SK-N-SH (cell line): Measurements from ENCODE around the gene ABHD10. TPM values are rescaled to one million over a fixed set of nuclear protein-coding genes. Genes with fewer than 3 reads are reported as not detected.

Source experiments
- CTCF ChIA-PET: fragments of 300-600, 350-600 bp; formaldehyde crosslinking; extraction: SDS; loops from one replicate; lab custom pipeline; 2021; lab: Yijun Ruan, JAX
- POLR2A ChIA-PET: fragments of 350-600 bp; sonication (Branson Sonifier 250); formaldehyde crosslinking; extraction: SDS; loops from one replicate; lab custom pipeline; 2020; ENCODE audit warnings: antibody characterized with exemption, inconsistent platforms; lab: Yijun Ruan, JAX
- DNase-seq: peaks from one replicate; pipeline ENCODE4 v3.0.0; 2012
- H2AFZ ChIP-seq: fragments of 200-600 bp; sonication (generic); 2 replicates; pipeline ENCODE4 v1.8.1; 2016; ENCODE audit warnings: antibody characterized with exemption, mild to moderate bottlenecking, low read depth
- H3F3A ChIP-seq: fragments of 200-600 bp; sonication (generic); replicated peaks from 2 replicates; pipeline ENCODE3; 2016; ENCODE audit warnings: antibody characterized with exemption, mild to moderate bottlenecking; ENCODE audit not compliant: insufficient read depth
- H3K27ac ChIP-seq, 2 experiments: fragments of 200-500 bp in 1 of 2; fragments of 200-600 bp in 1 of 2; sonication (Bioruptor generic) in 1 of 2; sonication (generic), shearing (Covaris generic) in 1 of 2; 2 replicates each; pipeline versions ENCODE4 v1.5.1 to v1.6.1; 2014 to 2016; ENCODE audit warnings: low read depth in 2 of 2, inconsistent platforms in 1 of 2, low read length in 1 of 2, mild to moderate bottlenecking in 1 of 2, mixed read lengths in 1 of 2
- H3K27me3 ChIP-seq: fragments of 200-600 bp; sonication (generic), shearing (Covaris generic); 2 replicates; pipeline ENCODE4 v1.6.1; 2016; ENCODE audit warnings: mixed run types; ENCODE audit not compliant: insufficient read depth
- H3K36me3 ChIP-seq, 2 experiments: fragments of 200-500 bp in 1 of 2; fragments of 200-600 bp in 1 of 2; sonication (Bioruptor generic) in 1 of 2; sonication (generic) in 1 of 2; replicated peaks in 1 of 2; 2 replicates each; pipeline versions ENCODE3 to v1.5.1; 2014 to 2016; ENCODE audit warnings: low read length in 1 of 2, mild to moderate bottlenecking in 1 of 2; ENCODE audit not compliant: insufficient read depth in 2 of 2, control insufficient read depth in 1 of 2
- H3K4me1 ChIP-seq, 2 experiments: fragments of 200-500 bp in 1 of 2; fragments of 200-600 bp in 1 of 2; sonication (Bioruptor generic) in 1 of 2; sonication (generic), shearing (Covaris generic) in 1 of 2; 2 replicates each; pipeline versions ENCODE4 v1.5.1 to v1.6.1; 2014 to 2016; ENCODE audit warnings: low read depth in 1 of 2, low read length in 1 of 2, mixed run types in 1 of 2; ENCODE audit not compliant: insufficient read depth in 2 of 2, control insufficient read depth in 1 of 2
- H3K4me2 ChIP-seq: fragments of 200-600 bp; sonication (generic), shearing (Covaris generic); 2 replicates; pipeline ENCODE4 v1.6.1; 2017; ENCODE audit warnings: mixed run types
- H3K4me3 ChIP-seq, 2 experiments: fragments of 200-500 bp in 1 of 2; fragments of 200-600 bp in 1 of 2; sonication (Bioruptor generic) in 1 of 2; sonication (generic), shearing (Covaris generic) in 1 of 2; 2 replicates each; pipeline versions ENCODE4 v1.5.1 to v1.8.1; 2014 to 2016; ENCODE audit warnings: low read depth in 2 of 2, inconsistent platforms in 1 of 2, low read length in 1 of 2, mild to moderate bottlenecking in 1 of 2, mixed read lengths in 1 of 2, moderate library complexity in 1 of 2
- H3K79me2 ChIP-seq: fragments of 200-600 bp; sonication (generic); 2 replicates; pipeline ENCODE4 v1.8.1; 2017; ENCODE audit warnings: mild to moderate bottlenecking; ENCODE audit not compliant: insufficient read depth
- H3K9ac ChIP-seq: fragments of 200-600 bp; sonication (generic); 2 replicates; pipeline ENCODE4 v1.6.1; 2017; ENCODE audit warnings: mixed run types
- H3K9me2 ChIP-seq: fragments of 200-600 bp; sonication (generic); 2 replicates; pipeline ENCODE4 v1.6.1; 2017; ENCODE audit warnings: mixed run types
- H3K9me3 ChIP-seq: fragments of 200-600 bp; sonication (generic); 2 replicates; pipeline ENCODE4 v1.6.1; 2017; ENCODE audit warnings: mixed run types, mild to moderate bottlenecking, moderate library complexity
- H4K20me1 ChIP-seq: fragments of 200-600 bp; sonication (generic); 2 replicates; pipeline ENCODE4 v1.6.1; 2017; ENCODE audit warnings: mild to moderate bottlenecking, mixed run types; ENCODE audit not compliant: insufficient read depth
- CHD2 ChIP-seq: fragments of 150-350 bp; IDR thresholded peaks from 2 replicates; pipeline ENCODE4 v1.6.1; 2018; ENCODE audit warnings: low read length; ENCODE audit not compliant: partially characterized antibody
- ELF1 ChIP-seq: IDR thresholded peaks from 2 replicates; pipeline ENCODE4 v1.4.0; 2012
- EP300 ChIP-seq, 2 experiments: IDR thresholded peaks; 2 replicates each; pipeline versions ENCODE4 v1.4.0 to v1.6.1; 2012; ENCODE audit warnings: borderline replicate concordance in 1 of 2, low read depth in 1 of 2, low read length in 1 of 2
- EZH2phosphoT487 ChIP-seq: fragments of 200-600 bp; sonication (generic); IDR thresholded peaks from 2 replicates; pipeline ENCODE4 v1.6.1; 2017; ENCODE audit warnings: low read depth, mixed run types, mild to moderate bottlenecking, antibody characterized with exemption, moderate library complexity, borderline replicate concordance
- FOSL2 ChIP-seq: IDR thresholded peaks from 2 replicates; pipeline ENCODE4 v1.4.0; 2012; ENCODE audit warnings: low read depth, mild to moderate bottlenecking, moderate library complexity, borderline replicate concordance
- FOXM1 ChIP-seq: IDR thresholded peaks from 2 replicates; pipeline ENCODE4 v1.4.0; 2012; ENCODE audit warnings: low read depth, mild to moderate bottlenecking
- GABPA ChIP-seq: IDR thresholded peaks from 2 replicates; pipeline ENCODE4 v1.4.0; 2012; ENCODE audit warnings: low read depth, mild to moderate bottlenecking
- GATA2 ChIP-seq: sonication (generic); formaldehyde crosslinking; IDR thresholded peaks from 2 replicates; pipeline ENCODE4 v1.5.0; 2020; ENCODE audit warnings: mild to moderate bottlenecking, missing genetic modification reagents
- JUND ChIP-seq: IDR thresholded peaks from 2 replicates; pipeline ENCODE4 v1.4.0; 2012
- MEF2A ChIP-seq: IDR thresholded peaks from 2 replicates; pipeline ENCODE4 v1.4.0; 2012; ENCODE audit warnings: low read depth, borderline replicate concordance
- MXI1 ChIP-seq: IDR thresholded peaks from 2 replicates; pipeline ENCODE4 v1.6.1; 2012; ENCODE audit warnings: mild to moderate bottlenecking, low read depth, low read length, improper control_type of control experiment
- NRF1 ChIP-seq: IDR thresholded peaks from 2 replicates; pipeline ENCODE4 v1.6.1; 2012; ENCODE audit warnings: low read depth, mild to moderate bottlenecking, low read length
- RAD21 ChIP-seq: IDR thresholded peaks from 2 replicates; pipeline ENCODE4 v1.6.1; 2012; ENCODE audit warnings: mild to moderate bottlenecking, low read length
- RCOR1 ChIP-seq: fragments of 150-350 bp; IDR thresholded peaks from 2 replicates; pipeline ENCODE4 v1.6.1; 2017; ENCODE audit warnings: antibody characterized with exemption, low read length
- RFX5 ChIP-seq: IDR thresholded peaks from 2 replicates; pipeline ENCODE4 v1.6.1; 2012; ENCODE audit warnings: mild to moderate bottlenecking, improper control_type of control experiment, low read length
- RXRA ChIP-seq: IDR thresholded peaks from 2 replicates; pipeline ENCODE4 v1.4.0; 2012; ENCODE audit warnings: low read depth, mild to moderate bottlenecking, borderline replicate concordance
- SIN3A ChIP-seq: IDR thresholded peaks from 2 replicates; pipeline ENCODE4 v1.6.1; 2012; ENCODE audit warnings: low read depth, mild to moderate bottlenecking, low read length, moderate library complexity, borderline replicate concordance
- SMC3 ChIP-seq: IDR thresholded peaks from 2 replicates; pipeline ENCODE4 v1.6.1; 2012; ENCODE audit warnings: low read depth, low read length, improper control_type of control experiment
- TAF1 ChIP-seq: IDR thresholded peaks from 2 replicates; pipeline ENCODE4 v1.6.1; 2012; ENCODE audit warnings: low read depth, mild to moderate bottlenecking, low read length, moderate library complexity, borderline replicate concordance
- TEAD4 ChIP-seq: IDR thresholded peaks from 2 replicates; pipeline ENCODE4 v1.4.0; 2012; ENCODE audit warnings: mild to moderate bottlenecking, borderline replicate concordance; ENCODE audit not compliant: insufficient read depth
- YY1 ChIP-seq: IDR thresholded peaks from 2 replicates; pipeline ENCODE4 v1.4.0; 2012; ENCODE audit warnings: low read depth, mild to moderate bottlenecking
- WGBS: methylation state at CpG from one replicate; pipeline ENCODE4 v1.1.6; 2017; ENCODE audit warnings: low lambda C conversion rate; 5-methylcytosine and 5-hydroxymethylcytosine counted together
- polyA plus RNA-seq, 3 experiments: library from polyadenylated mRNA; depleted of rRNA; stranded (reverse); fragments of >200 nt; gene quantifications; 2 replicates each; pipeline ENCODE4 v1.2.3, GENCODE V29; 2012
- TF ChIP-seq, protein P1 (sequence below): fragments of 150-350 bp; IDR thresholded peaks from 2 replicates; pipeline ENCODE4 v1.6.1; 2017; ENCODE audit warnings: antibody characterized with exemption, low read length, low read depth, borderline replicate concordance
- TF ChIP-seq, protein P2 (sequence below): IDR thresholded peaks from 2 replicates; pipeline ENCODE4 v1.4.0; 2012; ENCODE audit warnings: low read depth
- TF ChIP-seq, protein P3 (sequence below): fragments of 200-600 bp; sonication (generic); IDR thresholded peaks from 2 replicates; pipeline ENCODE4 v1.6.1; 2017; ENCODE audit warnings: antibody characterized with exemption, mild to moderate bottlenecking, moderate library complexity
- TF ChIP-seq, protein P4 (sequence below): IDR thresholded peaks from 2 replicates; pipeline ENCODE4 v1.4.0; 2012; ENCODE audit warnings: low read depth, borderline replicate concordance
- TF ChIP-seq, protein P5 (sequence below): fragments of 150-350 bp; IDR thresholded peaks from 2 replicates; pipeline ENCODE4 v1.6.1; 2016; ENCODE audit warnings: mild to moderate bottlenecking, low read depth, low read length
- TF ChIP-seq, protein P6 (sequence below): IDR thresholded peaks from 2 replicates; pipeline ENCODE4 v1.4.0; 2012; ENCODE audit warnings: low read depth, borderline replicate concordance

ABHD10 gene
- polyA plus RNA-seq, 1 of the 3 experiments (the other 2 are of a cell fraction), result 14.8 TPM

DNA sequence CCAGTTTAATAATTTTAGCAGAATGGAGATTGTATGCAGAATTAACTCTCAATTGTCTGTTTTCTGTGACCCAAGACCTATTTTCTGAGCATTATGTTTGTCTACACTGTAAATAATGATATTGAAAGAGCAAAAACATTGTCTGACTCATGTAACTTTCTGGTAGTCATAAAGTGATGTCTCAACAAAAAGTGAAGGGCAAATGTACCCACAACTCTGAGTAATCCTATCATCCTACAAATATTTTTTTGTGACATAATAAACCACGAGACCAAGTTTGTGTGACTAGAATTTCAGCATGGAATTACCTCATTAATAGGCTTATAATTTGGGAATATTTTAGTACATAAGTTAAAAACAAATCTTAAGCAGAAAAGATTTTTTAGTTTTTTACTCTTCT lies 15.4 kb upstream of the ABHD10 start:
- H3K9ac ChIP-seq, result peak overlapping the region; percentile 9; the same call in 1 of the 2 replicates
- H3K4me1 ChIP-seq, result peaks cover 2 to 7% of the 10 kb centered on the region in 2 experiments; a peak in 2 of 4 replicates
- H3K27me3 ChIP-seq, result no peaks in the 10 kb centered on the region
- CTCF ChIA-PET, result interaction anchor here (1.5 to 12.2 kb wide), 3 partner anchors 68 to 273 kb away, joined by 4 to 255 read pairs (median 5); no protein-coding TSS in a partner anchor
- H2AFZ ChIP-seq, result no peak overlapping the region
- H3K27ac ChIP-seq, result peak overlapping the region in 1 of 2 experiments; percentile 80; a peak in 2 of 4 replicates
- H3F3A ChIP-seq, result peaks cover 35% of the 10 kb centered on the region
- 6% methylated on average over 1 of the region's 1 CpG for WGBS
- no peaks in the 10 kb centered on the region for H3K9me2 ChIP-seq
- H3K79me2 ChIP-seq, result no peaks in the 10 kb centered on the region
- no peak overlapping the region for H3K4me2 ChIP-seq
- peaks cover 12 to 63% of the 10 kb centered on the region in 2 experiments for H3K36me3 ChIP-seq
- no peaks in the 10 kb centered on the region for H4K20me1 ChIP-seq
- POLR2A ChIA-PET, result no interaction called here
- no peak for DNase-seq
- H3K4me3 ChIP-seq, result no peak overlapping the region
- H3K9me3 ChIP-seq, result no peaks in the 10 kb centered on the region
- TF ChIP-seq, protein P1, sequence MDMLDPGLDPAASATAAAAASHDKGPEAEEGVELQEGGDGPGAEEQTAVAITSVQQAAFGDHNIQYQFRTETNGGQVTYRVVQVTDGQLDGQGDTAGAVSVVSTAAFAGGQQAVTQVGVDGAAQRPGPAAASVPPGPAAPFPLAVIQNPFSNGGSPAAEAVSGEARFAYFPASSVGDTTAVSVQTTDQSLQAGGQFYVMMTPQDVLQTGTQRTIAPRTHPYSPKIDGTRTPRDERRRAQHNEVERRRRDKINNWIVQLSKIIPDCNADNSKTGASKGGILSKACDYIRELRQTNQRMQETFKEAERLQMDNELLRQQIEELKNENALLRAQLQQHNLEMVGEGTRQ, result no peak
- TF ChIP-seq EZH2phosphoT487 (no peak), TEAD4 (no peak), MXI1 (no peak), GABPA (no peak), RAD21 (no peak), TAF1 (no peak), FOSL2 (peak; percentile 60; the same call in 1 of the 2 replicates), MEF2A (no peak), NRF1 (no peak), RXRA (no peak), RFX5 (no peak), EP300 (IDR thresholded peaks at IDR 0.05; ENCODE audit: borderline replicate concordance in 1 of 2, low read depth in 1 of 2, low read length in 1 of 2) (no peak), RCOR1 (no peak), GATA2 (no peak), SMC3 (no peak), ELF1 (no peak), JUND (peak; percentile 63), YY1 (no peak), FOXM1 (no peak), SIN3A (no peak), CHD2 (no peak)
- TF ChIP-seq, protein P2, sequence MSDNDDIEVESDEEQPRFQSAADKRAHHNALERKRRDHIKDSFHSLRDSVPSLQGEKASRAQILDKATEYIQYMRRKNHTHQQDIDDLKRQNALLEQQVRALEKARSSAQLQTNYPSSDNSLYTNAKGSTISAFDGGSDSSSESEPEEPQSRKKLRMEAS, result no peak
- TF ChIP-seq, protein P3, sequence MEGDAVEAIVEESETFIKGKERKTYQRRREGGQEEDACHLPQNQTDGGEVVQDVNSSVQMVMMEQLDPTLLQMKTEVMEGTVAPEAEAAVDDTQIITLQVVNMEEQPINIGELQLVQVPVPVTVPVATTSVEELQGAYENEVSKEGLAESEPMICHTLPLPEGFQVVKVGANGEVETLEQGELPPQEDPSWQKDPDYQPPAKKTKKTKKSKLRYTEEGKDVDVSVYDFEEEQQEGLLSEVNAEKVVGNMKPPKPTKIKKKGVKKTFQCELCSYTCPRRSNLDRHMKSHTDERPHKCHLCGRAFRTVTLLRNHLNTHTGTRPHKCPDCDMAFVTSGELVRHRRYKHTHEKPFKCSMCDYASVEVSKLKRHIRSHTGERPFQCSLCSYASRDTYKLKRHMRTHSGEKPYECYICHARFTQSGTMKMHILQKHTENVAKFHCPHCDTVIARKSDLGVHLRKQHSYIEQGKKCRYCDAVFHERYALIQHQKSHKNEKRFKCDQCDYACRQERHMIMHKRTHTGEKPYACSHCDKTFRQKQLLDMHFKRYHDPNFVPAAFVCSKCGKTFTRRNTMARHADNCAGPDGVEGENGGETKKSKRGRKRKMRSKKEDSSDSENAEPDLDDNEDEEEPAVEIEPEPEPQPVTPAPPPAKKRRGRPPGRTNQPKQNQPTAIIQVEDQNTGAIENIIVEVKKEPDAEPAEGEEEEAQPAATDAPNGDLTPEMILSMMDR, result no peak
- TF ChIP-seq, protein P4, sequence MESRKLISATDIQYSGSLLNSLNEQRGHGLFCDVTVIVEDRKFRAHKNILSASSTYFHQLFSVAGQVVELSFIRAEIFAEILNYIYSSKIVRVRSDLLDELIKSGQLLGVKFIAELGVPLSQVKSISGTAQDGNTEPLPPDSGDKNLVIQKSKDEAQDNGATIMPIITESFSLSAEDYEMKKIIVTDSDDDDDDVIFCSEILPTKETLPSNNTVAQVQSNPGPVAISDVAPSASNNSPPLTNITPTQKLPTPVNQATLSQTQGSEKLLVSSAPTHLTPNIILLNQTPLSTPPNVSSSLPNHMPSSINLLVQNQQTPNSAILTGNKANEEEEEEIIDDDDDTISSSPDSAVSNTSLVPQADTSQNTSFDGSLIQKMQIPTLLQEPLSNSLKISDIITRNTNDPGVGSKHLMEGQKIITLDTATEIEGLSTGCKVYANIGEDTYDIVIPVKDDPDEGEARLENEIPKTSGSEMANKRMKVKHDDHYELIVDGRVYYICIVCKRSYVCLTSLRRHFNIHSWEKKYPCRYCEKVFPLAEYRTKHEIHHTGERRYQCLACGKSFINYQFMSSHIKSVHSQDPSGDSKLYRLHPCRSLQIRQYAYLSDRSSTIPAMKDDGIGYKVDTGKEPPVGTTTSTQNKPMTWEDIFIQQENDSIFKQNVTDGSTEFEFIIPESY, result no peak
- TF ChIP-seq, protein P5, sequence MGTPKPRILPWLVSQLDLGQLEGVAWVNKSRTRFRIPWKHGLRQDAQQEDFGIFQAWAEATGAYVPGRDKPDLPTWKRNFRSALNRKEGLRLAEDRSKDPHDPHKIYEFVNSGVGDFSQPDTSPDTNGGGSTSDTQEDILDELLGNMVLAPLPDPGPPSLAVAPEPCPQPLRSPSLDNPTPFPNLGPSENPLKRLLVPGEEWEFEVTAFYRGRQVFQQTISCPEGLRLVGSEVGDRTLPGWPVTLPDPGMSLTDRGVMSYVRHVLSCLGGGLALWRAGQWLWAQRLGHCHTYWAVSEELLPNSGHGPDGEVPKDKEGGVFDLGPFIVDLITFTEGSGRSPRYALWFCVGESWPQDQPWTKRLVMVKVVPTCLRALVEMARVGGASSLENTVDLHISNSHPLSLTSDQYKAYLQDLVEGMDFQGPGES, result no peak
- TF ChIP-seq, protein P6, sequence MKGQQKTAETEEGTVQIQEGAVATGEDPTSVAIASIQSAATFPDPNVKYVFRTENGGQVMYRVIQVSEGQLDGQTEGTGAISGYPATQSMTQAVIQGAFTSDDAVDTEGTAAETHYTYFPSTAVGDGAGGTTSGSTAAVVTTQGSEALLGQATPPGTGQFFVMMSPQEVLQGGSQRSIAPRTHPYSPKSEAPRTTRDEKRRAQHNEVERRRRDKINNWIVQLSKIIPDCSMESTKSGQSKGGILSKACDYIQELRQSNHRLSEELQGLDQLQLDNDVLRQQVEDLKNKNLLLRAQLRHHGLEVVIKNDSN, result 0 out of 2 replicates have a peak, but pooled peaks have one; percentile 15
